Stimulated activated CD8-positive, alpha-beta memory T cell treated with anti-CD3 and anti-CD28 coated beads, Interleukin-15, amount 100 ng/mL, for 1 hour (primary cell): ENCODE data around the gene GMDS.
"Not testable (repeated sequence)": the region's sequence is repeated elsewhere in the genome, so short reads cannot be mapped to it uniquely, and the experiment has no call there.

Source experiments
- DNase-seq: peaks from one replicate; pipeline ENCODE4 v3.0.0-alpha.2; 2020; ENCODE audit warnings: low read depth

GMDS gene

DNA sequence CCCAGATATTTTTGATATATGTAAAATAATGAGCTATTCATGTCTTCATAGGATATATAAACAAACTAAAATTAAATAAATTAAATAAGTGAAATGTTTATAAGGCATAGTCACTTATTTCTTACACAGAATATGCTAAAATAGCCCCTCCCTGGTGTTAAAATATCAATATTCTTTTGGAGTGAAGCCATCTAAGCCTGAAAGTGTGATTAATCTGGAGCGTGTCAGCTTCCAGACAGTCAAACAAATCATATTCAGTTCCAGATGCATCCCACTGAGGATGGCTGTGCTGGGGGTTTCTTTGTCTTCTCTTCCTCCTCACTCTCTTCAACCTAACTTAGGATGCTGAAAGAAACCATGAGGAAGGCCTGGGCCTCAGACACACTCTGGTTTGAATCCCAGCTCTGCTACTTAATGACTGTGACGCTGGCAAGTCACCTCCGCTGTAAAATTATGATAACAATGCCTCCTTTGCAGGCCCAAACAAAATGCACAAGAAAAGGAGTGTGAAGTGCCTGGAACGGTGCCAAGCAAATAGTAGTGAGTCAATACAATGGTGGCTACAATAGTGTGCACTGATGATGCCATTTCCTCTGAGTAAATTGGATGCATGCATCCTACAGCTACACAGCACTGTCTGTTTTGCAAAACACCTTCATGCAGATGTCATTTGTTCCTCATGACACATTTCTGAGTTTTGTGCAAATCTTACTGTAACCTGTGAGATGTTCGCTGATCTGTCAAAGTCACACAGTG is 474.3 kb downstream of the GMDS start:
- DNase-seq, result no peak

GRCh38 chr6:1770435-1770843 is 475.0 kb downstream of the GMDS start:
- DNase-seq, result no peak

GRCh38 chr6:1767481-1768246 is 477.7 kb downstream of the GMDS start:
- no peak for DNase-seq

GRCh38 chr6:1766654-1767053 is 478.8 kb downstream of the GMDS start:
- no peak for DNase-seq

DNA sequence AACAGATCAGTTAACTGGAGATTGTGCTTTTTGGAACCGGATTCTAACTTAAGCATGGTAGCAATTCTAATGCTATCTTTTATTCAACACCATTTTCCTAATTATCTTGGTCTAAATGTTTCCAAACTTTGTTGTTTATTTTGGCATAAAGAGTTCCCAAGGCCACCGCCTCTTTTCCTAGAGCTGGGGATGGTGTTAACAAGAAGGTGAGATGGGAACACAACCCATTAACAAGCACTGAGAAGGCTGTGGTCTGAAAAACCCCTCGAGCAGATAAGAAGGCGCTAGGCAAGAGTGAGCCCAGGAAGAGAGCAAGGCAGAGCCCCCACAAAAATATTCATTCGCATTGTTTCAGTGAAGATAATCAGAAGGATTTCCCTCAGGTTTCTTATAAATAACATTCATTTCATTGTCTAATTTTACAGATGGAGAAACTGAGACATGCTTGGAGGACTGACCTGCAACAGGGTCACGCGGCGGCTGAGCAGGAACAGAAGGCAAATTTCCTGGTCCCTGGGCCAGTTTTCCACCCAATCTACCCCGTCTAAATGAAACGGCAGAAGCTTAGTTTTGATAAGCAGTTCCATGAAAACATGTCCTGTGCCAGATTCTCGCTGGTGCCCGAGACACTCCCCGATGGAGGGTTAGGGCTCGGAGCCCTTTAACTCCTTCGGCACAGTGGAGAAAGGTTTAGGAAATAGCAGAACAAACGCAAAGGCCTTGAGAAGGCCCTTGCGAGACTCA is 480.1 kb downstream of the GMDS start:
- no peak for DNase-seq

- no peak for DNase-seq
These were observed 480.9 kb downstream of the GMDS start for GRCh38 chr6:1764397-1764987.

DNA sequence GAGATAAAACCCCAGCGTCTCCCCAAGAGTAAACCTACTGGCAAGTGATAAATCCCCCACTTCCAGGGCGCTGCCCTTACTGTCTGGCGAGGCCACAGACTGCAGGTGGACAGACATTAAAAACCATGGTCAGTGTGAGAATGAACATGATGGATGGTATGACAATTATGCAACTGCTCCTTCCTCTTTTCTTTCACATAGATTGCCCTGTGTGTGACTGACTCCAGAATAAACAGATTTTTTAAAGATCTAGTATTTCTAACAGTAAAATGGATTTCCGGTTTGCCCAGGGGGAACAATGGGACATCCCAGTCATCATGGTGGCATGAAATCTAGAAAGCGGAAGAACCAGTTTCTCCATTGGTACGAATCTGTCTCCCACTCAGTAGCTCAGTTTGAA is 482.0 kb downstream of the GMDS start:
- DNase-seq, result no peak

DNA sequence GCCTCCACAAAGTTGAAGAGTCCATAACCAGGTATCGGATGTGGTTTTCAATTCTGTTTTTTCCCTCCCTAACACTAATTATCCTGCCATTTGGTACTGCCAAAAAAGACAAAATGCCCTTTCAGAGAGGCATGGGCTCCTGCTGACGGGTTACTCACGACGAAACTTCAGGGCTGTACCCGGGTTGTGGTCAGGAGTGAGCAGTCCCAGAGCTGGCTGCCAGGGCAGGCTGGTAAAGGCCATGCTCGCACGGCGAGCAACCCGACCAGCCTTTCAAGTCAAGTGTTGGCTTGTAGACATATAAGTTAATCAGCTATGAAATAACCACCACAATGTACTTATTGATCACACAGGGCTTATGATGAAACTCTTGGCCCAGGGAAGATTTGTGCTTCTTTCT is 483.2 kb downstream of the GMDS start:
- DNase-seq, result no peak

- DNase-seq, result no peak
These were observed 483.9 kb downstream of the GMDS start for GRCh38 chr6:1761477-1761877.

GRCh38 chr6:1760876-1761275 is 484.5 kb downstream of the GMDS start:
- no peak for DNase-seq

GRCh38 chr6:1759870-1760269 is 485.5 kb downstream of the GMDS start:
- no peak for DNase-seq

GRCh38 chr6:1758076-1758679 is 487.2 kb downstream of the GMDS start:
- no peak for DNase-seq

DNA sequence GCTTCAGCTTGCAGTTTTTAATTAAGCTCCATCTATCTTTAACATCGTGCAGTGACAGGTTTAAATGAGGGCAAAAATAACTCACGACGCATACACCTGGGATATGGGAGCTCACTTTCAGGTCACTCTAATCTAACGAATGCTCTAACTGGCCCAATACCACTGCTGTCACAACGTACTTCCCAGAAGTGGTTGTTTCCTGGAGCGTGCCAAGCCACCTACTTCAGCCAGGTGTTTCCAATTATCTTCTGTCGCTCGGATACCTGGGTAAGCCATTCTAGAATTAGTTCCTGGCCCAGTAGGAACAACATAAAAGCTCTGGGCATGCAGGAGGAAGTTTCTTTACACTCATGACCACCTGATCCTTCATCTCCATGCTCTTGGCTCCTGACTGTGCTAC is 488.3 kb downstream of the GMDS start:
- no peak for DNase-seq

DNA sequence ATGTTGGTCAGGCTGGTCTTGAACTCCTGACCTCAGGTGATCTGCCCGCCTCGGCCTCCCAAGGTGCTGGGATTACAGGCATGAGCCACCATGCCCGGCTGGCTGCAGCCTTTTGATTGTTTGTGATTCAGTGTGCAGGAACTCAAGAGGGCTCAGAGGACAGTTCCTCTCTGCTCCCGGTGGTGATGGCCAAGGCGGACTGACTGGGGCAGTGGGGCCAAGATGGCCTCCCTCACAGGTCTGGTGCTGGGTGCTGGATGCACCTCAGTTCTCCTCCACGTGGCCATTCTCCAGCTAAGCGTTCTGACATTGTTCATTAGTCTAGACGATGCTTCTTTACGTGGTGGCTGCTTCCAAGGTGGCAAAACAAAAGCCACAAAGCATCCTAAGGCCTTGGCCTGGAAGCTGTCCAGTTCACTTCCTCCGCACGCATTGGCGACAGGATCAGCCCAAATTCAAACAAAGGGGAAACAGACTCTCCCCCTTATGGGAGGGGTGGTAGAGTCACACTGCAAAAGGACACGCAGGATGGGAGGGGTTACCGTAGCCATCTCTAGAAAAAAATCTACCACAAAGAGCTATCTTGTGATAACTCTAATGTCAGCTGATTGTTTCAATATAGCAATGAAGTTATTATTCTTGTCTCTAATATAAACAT is 488.8 kb downstream of the GMDS start:
- DNase-seq, result no peak

- not testable (repeated sequence) for DNase-seq
These were observed 494.3 kb downstream of the GMDS start for GRCh38 chr6:1751063-1751462.

DNA sequence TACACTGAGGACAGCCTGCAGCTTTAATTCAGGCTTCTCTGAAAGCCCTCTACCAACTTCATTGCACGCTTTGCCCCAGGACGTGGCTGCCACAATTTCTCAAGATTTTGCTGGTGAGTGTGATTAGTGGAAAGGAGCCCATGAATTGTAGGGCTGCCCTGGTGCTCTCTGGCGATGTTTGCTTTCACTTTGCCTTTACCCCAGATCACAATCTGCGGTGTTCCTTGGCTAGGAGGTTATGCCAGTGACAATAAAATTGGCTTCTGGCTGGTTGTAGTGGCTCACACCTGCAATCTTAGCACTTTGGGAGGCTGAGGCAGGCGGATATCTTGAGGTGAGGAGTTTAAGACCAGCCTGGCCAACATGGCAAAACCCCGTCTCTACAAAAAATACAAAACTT is 496.4 kb downstream of the GMDS start:
- DNase-seq, result no peak

DNA sequence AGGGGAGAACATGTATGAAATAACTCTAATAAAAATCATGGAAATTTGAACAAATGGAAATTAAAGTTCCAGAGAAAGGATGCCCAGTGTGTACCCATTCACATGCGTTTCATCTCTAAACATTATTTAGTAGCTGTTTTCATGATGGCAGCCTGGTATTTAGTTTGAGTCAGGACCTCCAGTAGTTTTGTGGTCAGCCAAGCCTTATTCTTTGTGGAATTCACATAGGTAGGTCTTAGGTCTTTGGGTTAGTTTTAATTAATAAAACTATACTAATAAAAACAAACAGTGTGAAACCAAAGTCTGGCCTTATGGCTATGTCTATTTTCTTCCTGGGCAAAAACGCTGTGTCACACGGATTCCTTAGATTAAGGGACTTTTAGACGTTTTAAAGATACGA is 497.9 kb downstream of the GMDS start:
- DNase-seq, result no peak

- DNase-seq, result no peak
These were observed 498.4 kb downstream of the GMDS start for GRCh38 chr6:1747003-1747402.

- no peak for DNase-seq
These were observed 499.6 kb downstream of the GMDS start for GRCh38 chr6:1745814-1746213.

- DNase-seq, result no peak
These were observed 500.9 kb downstream of the GMDS start for GRCh38 chr6:1744543-1744942.

DNA sequence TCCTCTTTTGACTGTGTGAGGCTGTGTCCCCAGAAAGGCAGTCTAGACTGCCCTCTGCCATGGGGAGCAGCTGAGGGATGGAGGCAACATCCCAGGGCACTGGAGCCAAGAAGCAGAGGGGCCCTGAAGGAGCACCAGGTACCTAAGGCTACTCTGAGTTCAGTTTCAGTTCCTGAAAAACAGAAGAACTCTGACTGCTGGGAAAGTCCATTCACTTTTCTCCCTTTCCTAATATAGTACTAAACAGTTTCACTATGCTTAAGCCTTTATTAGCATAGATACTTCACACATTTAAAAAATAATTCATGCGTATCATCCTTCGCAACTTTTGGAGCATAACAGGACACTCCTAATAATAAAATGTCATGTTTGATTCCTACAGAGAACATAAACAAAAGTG is 505.7 kb downstream of the GMDS start:
- no peak for DNase-seq

- DNase-seq, result no peak
These were observed 506.2 kb downstream of the GMDS start for GRCh38 chr6:1739220-1739619.
